ENCODE results near the gene ADCY5.

ADCY5 gene

GRCh38 chr3:123457841-123458240 is 9.0 kb upstream of the ADCY5 start:
- DNase-seq = no peak

DNA sequence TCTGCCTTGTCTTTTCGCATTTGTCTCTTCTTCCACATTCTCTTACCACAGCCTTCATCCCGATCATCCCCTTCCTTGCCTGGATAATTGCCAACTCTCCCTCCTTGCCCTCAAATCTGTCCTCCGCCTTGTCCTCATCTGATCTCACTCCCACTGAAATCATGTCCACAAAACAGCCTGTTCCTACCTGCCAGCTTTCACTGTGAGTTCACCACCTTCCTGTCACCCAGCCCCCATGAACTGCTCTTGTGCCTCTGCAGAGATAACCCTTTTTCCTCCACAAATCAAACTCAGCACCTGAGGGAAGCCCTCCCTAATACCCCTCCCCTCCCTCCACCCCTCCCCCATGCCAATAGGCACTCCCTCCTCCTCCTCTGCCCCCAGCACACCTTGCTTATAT is 4.8 kb upstream of the ADCY5 start:
- DNase-seq = no peak

DNA sequence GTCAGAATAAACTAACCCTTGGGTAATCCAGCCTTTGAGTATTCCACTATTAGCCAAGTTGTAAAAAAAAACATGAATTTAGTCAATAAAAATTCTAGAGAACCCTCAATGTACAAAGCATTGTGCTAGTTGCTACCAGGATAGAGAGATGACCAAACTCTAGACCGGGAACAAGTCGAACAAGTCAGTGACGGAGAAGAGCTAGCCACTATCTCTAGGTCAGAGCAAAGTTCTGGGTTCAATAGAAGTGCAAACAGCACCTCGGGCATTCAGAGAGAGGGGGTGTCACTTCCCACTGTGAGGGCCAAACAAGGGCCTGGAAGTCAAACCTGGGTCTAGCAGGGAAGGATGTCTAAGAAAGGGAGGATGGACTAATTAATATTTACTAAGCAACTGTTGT is 2.3 kb upstream of the ADCY5 start:
- DNase-seq = no peak

DNA sequence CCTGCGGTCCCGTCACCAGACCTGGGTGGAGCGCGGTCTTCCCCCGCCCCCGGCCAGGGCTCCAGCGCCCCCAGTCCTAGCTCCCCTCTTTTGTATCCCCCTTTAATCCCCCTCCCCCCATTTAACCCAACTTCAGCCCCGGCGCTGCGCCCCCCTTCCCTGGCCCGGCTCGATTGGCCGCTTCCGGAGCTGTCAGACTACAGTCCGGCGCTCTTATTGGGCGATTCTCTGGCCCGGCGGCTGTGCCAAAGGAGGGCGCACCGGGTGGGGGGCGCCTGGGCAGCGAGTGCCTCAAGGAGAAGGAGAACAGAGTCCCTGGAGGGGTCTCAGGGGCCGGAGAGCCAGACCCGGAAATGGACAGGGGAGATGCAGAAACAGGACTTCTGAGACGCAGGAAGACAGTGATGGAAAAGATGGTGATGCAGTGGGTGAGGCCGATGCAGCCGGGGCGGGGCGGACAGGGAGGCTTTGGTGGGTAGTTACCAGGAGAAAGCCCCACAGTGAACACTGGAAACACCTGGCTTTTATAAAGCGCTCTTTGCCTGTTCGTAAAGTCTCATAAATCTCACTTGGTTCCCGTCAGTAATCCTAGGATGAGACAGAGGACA is 1.2 kb upstream of the ADCY5 start:
- DNase-seq = peak in 1 of 2 donors; percentile 63

DNA sequence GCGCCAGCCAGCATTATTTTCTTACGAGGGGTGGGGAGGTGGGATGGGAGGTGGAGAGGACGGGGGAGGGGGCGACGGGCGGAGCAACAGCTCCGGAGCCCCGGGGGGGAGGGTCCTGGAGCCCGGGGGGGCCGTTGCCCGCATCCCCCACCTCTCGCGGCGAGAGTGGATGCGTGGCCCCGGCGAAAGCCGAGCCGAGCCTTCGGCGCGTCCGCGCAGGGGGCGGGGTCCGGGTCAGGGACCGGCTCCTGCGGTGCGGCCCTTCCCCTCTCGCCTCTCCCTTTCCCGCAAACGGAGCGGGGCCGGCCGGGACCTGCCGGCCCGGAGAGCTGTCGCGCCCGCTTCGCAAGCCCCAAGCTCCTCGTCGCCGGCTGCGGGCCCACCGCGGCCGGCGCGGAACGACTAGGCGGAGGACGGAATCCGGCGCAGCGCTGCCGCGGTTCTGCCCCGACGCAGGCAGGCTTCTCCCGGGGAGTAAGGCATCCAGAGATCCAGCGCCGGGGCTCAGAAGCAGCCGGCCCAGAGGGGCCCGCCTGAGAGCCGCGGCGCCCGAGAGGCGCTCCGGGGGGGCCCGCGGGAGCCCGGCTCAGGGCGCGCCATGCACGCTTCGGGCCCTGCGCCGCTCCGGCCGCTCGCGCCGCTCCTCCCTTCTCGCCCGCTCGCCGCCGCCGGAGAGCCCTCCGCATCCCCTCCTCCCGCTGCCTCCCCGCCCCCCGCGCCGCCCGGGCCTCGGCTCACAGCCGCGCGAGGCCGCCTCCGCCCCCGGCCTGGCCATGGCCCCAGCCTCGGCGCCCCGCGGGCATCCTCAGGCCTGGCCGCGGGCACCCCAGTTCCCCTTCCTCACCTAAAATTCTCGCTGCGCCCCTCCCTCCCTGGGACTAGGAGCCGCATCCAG is 459 bp upstream of the ADCY5 start:
- peak in 1 of 2 donors; percentile 67 for DNase-seq

- DNase-seq = no peak
Observed at GRCh38 chr3:123447749-123448517, 957 bp downstream of the ADCY5 start.

GRCh38 chr3:123447416-123447748 is 1.5 kb downstream of the ADCY5 start:
- no peak for DNase-seq

- DNase-seq = no peak
Observed at GRCh38 chr3:123446610-123447109, 2.2 kb downstream of the ADCY5 start.

DNA sequence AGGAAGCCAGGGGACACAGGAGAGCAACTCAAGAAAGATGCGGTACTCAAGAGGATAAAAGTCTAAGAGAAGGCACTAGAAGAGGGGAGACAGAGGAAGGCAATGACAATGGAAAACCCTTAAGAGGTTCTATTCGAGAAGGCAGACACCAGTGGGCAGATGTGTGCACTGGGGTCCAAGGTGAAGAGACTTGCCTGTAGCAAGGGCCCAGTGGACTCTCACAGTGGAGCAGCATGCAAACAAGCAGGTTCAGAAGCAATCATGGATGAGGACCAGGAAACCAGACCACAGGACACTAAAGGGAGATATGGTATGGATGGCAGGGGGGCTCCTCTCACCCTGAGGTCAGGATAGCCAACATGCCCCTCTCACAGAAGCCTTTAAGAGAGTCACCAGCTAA is 2.7 kb downstream of the ADCY5 start:
- DNase-seq = no peak

GRCh38 chr3:123445702-123446101 is 3.2 kb downstream of the ADCY5 start:
- DNase-seq = no peak

DNA sequence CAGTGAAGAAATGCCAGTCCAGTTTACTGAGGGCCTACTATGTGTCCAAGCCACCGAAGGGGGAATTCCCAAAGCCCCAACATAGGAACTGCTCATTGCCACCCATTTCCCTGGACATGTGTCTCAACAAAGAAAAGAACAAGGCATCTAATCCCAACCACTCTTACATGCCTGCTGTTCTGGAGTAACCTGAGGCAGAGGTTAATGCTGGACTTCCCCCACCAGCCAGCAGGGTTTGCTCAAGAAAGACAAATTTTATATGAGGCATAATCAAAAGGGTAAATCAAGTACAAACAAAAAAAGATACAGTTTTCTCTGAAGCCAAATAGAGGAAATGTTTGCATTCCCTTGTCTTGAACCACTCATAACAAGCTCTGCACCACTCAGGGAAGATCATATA is 4.1 kb downstream of the ADCY5 start:
- no peak for DNase-seq

GRCh38 chr3:123444023-123444422 is 4.9 kb downstream of the ADCY5 start:
- DNase-seq = peak in 1 of 2 donors; percentile 82

DNA sequence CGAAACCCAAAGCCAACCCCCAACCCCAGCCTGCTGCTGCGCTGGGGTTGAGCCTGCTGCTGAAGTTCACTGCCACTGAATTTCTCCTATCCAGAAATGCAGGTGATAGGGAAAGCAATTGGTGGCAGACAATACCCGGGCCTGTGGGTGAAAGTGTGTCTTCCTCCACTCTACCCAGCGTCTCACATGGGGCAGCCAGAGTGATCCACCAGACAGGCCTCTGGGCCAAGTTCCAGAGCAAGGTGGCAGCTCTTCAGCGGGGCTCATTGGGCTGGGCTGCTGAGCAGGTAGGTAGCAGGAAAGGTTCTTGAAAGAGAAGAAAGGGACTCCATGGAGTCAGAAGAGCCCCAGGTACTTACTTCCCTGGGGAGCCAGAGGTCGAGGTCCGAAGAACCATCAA is 6.0 kb downstream of the ADCY5 start:
- no peak for DNase-seq

DNA sequence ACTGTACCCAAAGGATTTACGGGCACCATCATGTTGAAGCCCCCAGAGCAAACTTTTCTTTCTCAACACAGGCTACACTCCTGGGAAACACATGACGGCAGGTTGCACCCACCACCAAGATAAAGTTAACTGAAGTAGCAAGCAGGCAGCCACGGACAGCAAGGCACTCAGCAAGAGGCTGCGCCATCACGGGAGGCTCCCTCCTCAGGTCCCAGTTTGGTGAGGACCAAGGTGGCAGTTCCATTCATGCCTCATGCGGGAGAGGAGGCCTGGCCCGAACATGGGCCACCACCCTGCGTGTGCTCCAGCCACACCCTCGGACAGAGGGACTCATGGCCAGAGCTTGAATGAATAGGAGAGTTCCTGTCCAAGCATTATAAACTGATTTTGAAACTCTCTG is 6.8 kb downstream of the ADCY5 start:
- no peak for DNase-seq

DNA sequence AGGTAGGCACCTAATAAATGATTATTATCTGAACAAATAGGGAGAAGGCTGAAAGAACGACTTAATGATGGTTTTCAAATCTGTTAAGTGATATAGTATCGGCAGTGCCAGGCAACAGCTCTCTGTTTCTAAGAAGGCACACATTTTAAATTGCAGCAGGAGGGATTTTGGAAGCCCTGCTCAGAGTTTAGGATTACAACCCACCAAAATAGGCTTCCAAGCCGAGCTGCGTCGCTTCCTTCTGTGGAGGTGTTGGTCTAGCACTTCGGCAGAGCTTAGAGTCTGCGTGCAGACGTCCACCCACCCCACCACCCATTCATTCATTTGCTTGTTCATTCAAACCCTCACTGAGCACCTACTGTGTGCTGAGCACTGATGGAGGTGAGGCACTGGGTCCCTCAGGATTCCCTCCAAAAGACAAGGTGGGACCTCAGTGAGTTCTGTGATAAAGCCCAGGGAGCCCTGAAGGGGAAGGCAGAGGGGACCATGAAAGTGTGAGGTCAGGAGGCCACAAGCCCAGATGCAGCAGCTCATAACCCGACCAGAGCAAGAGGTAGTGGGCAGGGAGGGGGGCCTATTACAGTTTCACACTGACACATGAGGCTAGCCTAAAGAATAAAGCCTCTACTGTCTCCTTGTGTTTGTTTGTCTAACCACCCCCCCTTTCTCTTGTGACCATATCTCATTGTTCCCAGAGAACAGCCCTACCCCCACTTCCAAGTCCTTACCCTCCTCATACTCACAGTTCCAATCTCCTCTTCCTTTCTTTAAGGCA is 8.9 kb downstream of the ADCY5 start:
- DNase-seq = peak; percentile 65 to 94

DNA sequence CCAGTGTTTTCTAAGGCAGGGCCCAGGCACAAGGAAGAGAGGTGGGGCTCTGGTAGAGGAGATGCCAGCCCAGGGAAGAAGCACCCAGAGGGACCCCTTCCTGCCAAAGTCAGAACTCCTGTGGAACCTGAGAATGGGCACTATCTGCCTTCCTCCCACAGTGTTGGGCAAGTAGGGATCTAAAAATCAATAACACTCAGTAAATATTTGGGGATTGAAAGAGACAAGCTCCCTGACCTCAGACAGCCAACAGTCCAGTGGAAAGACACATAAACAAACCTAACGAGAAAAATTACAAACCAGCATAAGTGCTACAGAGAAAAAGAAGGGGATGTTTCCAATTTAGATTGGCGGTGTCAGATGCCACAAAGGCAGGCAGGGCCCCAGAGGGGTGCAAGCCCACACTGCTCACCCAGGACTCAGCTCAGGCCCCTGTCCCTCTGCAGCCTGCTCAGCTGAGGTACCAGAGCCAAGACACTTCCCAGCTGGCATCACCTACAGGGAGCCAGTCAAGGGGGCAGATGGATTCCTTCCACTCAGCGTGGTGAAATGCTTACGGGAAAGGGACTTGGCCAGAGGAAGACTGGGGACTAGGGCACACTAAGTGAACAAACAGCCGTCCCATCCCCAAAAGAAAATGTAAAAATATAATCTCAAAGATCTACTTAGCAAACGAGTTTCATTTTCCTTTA is 15.9 kb downstream of the ADCY5 start:
- no peak for DNase-seq

DNA sequence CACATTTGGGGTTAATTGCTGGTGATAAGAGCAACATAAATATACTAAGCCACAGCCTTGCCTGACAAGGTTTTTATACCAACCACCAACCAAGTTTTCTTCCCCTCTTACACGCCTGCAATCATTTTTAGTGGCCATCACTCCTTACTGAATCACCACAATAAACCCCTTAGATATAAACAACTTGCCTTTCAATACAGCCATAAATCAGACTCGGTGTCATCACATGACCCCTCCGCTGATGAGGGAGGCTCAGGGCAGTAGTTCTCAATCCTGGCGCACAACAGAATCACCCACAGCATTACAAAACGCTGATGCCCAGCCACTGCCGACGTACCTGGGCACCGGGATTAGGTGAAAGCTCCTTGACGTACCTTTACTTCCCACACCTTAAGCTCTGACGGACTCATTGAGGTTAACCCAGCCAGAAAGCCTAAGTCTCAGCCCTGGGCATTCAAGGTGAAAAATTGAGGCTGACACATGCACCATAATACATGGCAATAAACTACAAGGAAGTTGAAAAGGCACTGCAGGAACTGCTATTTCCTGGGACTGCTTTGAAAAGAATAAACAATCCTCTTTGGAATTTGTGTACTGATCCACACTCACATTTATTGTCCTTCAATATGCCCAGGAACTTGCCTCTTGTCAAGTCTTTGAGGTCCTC is 17.1 kb downstream of the ADCY5 start:
- no peak for DNase-seq

DNA sequence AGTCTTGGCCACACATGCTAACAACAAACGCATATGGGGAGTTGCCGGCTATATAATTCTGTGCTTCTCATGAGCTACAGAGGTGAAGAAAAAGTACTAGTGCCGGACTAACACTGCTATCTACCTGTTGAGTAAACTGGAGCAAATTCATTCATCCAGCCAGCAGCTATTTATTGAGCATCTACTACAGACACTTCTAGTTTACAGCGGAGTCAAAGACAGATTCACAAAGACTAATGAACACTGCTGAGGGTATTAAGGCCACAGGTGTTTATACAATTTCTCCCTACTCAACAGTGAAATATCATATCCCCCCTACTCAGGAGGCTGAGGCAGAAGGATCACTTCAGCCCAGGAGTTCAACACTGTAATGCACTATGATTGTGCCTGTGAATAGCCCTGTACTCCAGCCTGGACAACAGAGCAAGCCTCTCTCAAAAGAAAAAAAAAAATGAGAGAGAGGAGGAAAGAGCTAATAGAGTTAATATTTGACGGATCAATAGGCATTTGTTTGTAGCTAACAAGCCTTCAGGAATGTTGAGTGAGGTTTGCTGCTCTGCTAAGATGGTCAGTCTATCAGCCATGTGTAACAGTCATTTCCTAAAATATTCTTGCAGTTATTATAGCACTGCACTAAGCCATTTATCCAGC is 17.8 kb downstream of the ADCY5 start:
- no peak for DNase-seq

DNA sequence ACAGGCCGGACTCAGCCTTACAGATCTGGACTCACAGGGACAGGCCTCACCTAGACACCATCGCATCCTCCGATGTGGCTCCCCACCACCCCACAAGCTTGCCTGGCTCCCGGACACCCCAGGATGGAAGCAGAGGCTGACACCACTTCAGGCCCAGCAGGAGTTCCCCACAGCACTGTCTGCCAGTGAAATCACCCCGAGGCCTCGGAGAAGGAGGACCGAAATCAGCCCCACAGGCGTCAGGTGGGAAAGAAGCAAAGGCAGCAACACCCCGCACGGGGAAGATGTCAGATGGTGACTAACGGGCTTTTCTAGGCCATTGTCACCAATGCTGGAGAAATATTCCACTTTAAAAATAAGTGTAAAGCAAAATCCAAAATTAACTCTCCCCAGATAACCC is 18.6 kb downstream of the ADCY5 start:
- DNase-seq = no peak

DNA sequence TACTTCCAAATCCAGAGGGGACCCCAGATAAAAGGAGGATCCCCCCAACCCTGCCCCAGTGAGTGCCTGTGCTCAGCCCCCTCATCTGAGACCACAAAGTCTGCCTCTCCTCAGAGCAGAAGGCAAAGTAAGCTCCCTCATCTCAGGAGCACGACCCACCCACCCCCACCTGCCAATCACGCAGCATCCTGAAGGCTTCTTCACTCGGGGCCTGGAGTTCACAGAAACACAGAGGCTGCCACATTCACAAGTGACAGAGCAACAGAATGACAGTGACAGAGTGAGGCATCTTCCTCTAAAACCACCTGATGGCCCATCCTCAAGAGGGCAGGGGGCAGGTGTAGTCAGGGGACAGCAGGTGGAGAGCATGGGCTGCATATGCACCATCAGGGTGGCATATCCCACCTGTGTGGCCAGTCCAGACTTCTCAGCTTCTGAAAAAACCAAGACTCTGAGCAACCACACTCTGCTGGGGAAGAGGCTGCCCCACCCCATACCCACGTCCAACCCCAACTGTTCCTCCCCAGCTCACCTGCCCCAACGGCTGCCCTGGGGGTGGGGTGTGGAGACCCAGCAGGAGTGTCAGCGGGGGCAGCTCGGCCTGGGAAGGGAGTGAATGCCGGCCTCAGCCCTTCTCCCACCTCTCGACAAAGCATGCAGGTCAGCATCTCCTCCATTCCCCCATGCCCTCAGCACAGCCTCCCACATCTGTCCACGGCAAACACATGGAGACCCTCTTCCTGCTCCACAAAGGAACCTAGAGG is 19.3 kb downstream of the ADCY5 start:
- DNase-seq = no peak
